ENCODE data around the gene KREMEN2. TPM values are rescaled to one million over a fixed set of nuclear protein-coding genes. Genes with fewer than 3 reads are reported as not detected.

KREMEN2 gene
- total and polyA plus RNA-seq, 2 donors (not counting 3 experiments of a cell fraction or from before 2014, with no cell fraction given), result not detected

DNA sequence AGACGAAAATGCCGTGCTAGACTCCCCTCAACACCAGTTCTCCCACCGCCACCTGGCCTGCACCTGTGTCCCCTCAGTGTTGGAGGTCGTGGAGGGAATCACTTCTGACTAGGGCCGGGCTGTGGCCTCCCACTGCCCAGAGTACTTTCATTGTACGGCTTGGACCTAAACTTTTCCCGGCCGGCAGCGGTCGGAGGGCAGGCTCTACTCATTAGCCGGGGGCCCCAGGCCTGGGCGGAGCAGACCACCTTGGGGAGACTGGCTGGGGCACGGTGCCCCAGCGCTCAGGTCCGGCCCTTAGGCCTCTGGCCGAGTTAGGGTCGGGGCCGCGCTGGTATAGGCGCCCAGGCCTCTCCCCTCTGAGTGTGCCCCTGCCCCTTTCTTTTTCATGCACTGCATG lies 53.3 kb downstream of the KREMEN2 start:
- no peak overlapping the region for H3K27ac ChIP-seq (ENCODE audit: insufficient read depth, low read depth, low read length)
- no peak overlapping the region for H2AFZ ChIP-seq (ENCODE audit: low read depth, low read length)
- no peaks in the 10 kb centered on the region for H3K36me3 ChIP-seq (ENCODE audit: control insufficient read depth in 2 of 2, extremely low read depth in 1 of 2, insufficient read depth in 2 of 2, low read length in 2 of 2)
- H3K79me2 ChIP-seq (ENCODE audit: control insufficient read depth, insufficient read depth, low read length), result no peaks in the 10 kb centered on the region
- ChIA-PET POLR2A (no interaction called here), CTCF (interaction anchor here (1.0 to 3.1 kb wide), 2 partner anchors 11 kb away, joined by 6 to 30 read pairs; no protein-coding TSS in a partner anchor)
- H3K9me1 ChIP-seq (replicated peaks; ENCODE audit: control insufficient read depth, extremely low read depth, insufficient read depth, low read length), result no peaks in the 10 kb centered on the region
- peaks cover 13 to 14% of the 10 kb centered on the region in 2 experiments for H3K27me3 ChIP-seq (ENCODE audit: control insufficient read depth in 2 of 2, insufficient read depth in 2 of 2, low read length in 2 of 2)
- intact Hi-C loops (cut with micrococcal nuclease) (no loop called here), dilution Hi-C loops (cut with MboI; ENCODE audit: extremely low pct_ligation_motif_present, low sequenced_read_pairs) (no loop called here)
- H3K4me2 ChIP-seq (ENCODE audit: insufficient read depth, low read length), result no peak overlapping the region
- H3K9me3 ChIP-seq (replicated peaks; ENCODE audit: control insufficient read depth, insufficient read depth, low read length), result no peaks in the 10 kb centered on the region
- no peaks in the 10 kb centered on the region for H4K20me1 ChIP-seq (replicated peaks; ENCODE audit: control insufficient read depth, extremely low read depth, insufficient read depth, low read length)
- BruUV-seq (replicated peaks), result no TSS peak
- no peak overlapping the region for H3K4me3 ChIP-seq (replicated peaks in 1 of 3; ENCODE audit: insufficient read depth in 1 of 3, low read depth in 1 of 3, low read length in 3 of 3)
- no peak for TF ChIP-seq POLR2AphosphoS5 (IDR thresholded peaks at IDR 0.05; ENCODE audit: insufficient read depth, low read depth, low read length)
- no peak for TF ChIP-seq CTCF (IDR thresholded peaks at IDR 0.05; ENCODE audit: extremely low read depth in 1 of 2, insufficient read depth in 1 of 2, low read depth in 1 of 2, low read length in 2 of 2)
- no peak for TF ChIP-seq JUN (IDR thresholded peaks at IDR 0.05; ENCODE audit: borderline replicate concordance, insufficient read depth, insufficient read length, low read depth)
- no peak for TF ChIP-seq FOS (IDR thresholded peaks at IDR 0.05; ENCODE audit: borderline replicate concordance, insufficient read depth, low read length)
- TF ChIP-seq EZH2 (IDR thresholded peaks at IDR 0.05; ENCODE audit: borderline replicate concordance, low read depth, low read length, severe bottlenecking), result no peak
- TF ChIP-seq MYC (IDR thresholded peaks at IDR 0.05; ENCODE audit: low read depth, low read length), result no peak
- TF ChIP-seq MAX (IDR thresholded peaks at IDR 0.05; ENCODE audit: insufficient read depth, insufficient read length), result no peak
- TF ChIP-seq POLR2A (IDR thresholded peaks at IDR 0.05; ENCODE audit: low read depth, low read length), result no peak
- FAIRE-seq, result no peak
- no peak for DNase-seq (ENCODE audit: low read depth, low spot score)
- H3K4me1 ChIP-seq (ENCODE audit: control insufficient read depth, extremely low read depth, insufficient read depth, low read length), result peaks cover 4% of the 10 kb centered on the region
- no peak overlapping the region for H3K9ac ChIP-seq (replicated peaks; ENCODE audit: extremely low read depth, insufficient read depth, low read length)

Small RNAs within 50 kb of the gene (small RNA-seq; reads per million reads assigned to genes)
- not detected for gene LINC00514 (ENCODE audit: insufficient read depth, insufficient read length, low read depth, low replicate concordance)

Other genes with a start within 250 kb of the KREMEN2 start
- gene PRSS27, start 244.1 kb upstream of the KREMEN2 start, total RNA-seq, result 0.53 and 0.60 TPM in 2 replicates
- gene PRSS27, start 244.1 kb upstream of the KREMEN2 start, polyA plus RNA-seq, result 0.33 and 0.53 TPM in 2 replicates
- 483 and 492 TPM in 2 replicates for gene SRRM2, start 211.6 kb upstream of the KREMEN2 start, total RNA-seq
- 270 and 296 TPM in 2 replicates for gene SRRM2, start 211.6 kb upstream of the KREMEN2 start, polyA plus RNA-seq
- gene ELOB, start 187.0 kb upstream of the KREMEN2 start, total RNA-seq, result 158 and 251 TPM in 2 replicates
- 848 and 1,320 TPM in 2 replicates for gene ELOB, start 187.0 kb upstream of the KREMEN2 start, polyA plus RNA-seq
- gene PRSS33, start 176.7 kb upstream of the KREMEN2 start, total RNA-seq, result not detected in 2 replicates
- gene PRSS33, start 176.7 kb upstream of the KREMEN2 start, polyA plus RNA-seq, result not detected in 2 replicates
- not detected in 2 replicates for gene PRSS41, start 165.8 kb upstream of the KREMEN2 start, total RNA-seq
- not detected in 2 replicates for gene PRSS41, start 165.8 kb upstream of the KREMEN2 start, polyA plus RNA-seq
- gene PRSS21, start 147.0 kb upstream of the KREMEN2 start, total RNA-seq, result not detected in 2 replicates
- gene PRSS21, start 147.0 kb upstream of the KREMEN2 start, polyA plus RNA-seq, result 0.19 and 0.28 TPM in 2 replicates
- not detected in 2 replicates for gene ZG16B, start 134.0 kb upstream of the KREMEN2 start, total RNA-seq
- gene ZG16B, start 134.0 kb upstream of the KREMEN2 start, polyA plus RNA-seq, result 0.22 and 0.25 TPM in 2 replicates
- gene PRSS22, start 106.1 kb upstream of the KREMEN2 start, total RNA-seq, result not detected in 2 replicates
- not detected in 2 replicates for gene PRSS22, start 106.1 kb upstream of the KREMEN2 start, polyA plus RNA-seq
- 18.3 and 24.1 TPM in 2 replicates for gene FLYWCH2, start 81.1 kb upstream of the KREMEN2 start, total RNA-seq
- 34.6 and 45.1 TPM in 2 replicates for gene FLYWCH2, start 81.1 kb upstream of the KREMEN2 start, polyA plus RNA-seq
- 51.2 and 51.7 TPM in 2 replicates for gene FLYWCH1, start 52.3 kb upstream of the KREMEN2 start, total RNA-seq
- 32.0 and 37.3 TPM in 2 replicates for gene FLYWCH1, start 52.3 kb upstream of the KREMEN2 start, polyA plus RNA-seq
- 25.4 and 31.2 TPM in 2 replicates for gene PAQR4, start 5.1 kb downstream of the KREMEN2 start, total RNA-seq
- gene PAQR4, start 5.1 kb downstream of the KREMEN2 start, polyA plus RNA-seq, result 23.8 and 25.7 TPM in 2 replicates
- 36.1 and 48.5 TPM in 2 replicates for gene PKMYT1, start 16.2 kb downstream of the KREMEN2 start, total RNA-seq
- 26.1 and 46.1 TPM in 2 replicates for gene PKMYT1, start 16.2 kb downstream of the KREMEN2 start, polyA plus RNA-seq
- not detected in 2 replicates for gene CLDN9, start 48.6 kb downstream of the KREMEN2 start, total RNA-seq
- 0.06 TPM in 1 of 2 replicates, not detected in the other for gene CLDN9, start 48.6 kb downstream of the KREMEN2 start, polyA plus RNA-seq
- gene CLDN6, start 53.9 kb downstream of the KREMEN2 start, total RNA-seq, result not detected in 2 replicates
- 0.28 and 0.80 TPM in 2 replicates for gene CLDN6, start 53.9 kb downstream of the KREMEN2 start, polyA plus RNA-seq
- 162 and 169 TPM in 2 replicates for gene TNFRSF12A, start 56.1 kb downstream of the KREMEN2 start, total RNA-seq
- 187 and 248 TPM in 2 replicates for gene TNFRSF12A, start 56.1 kb downstream of the KREMEN2 start, polyA plus RNA-seq
- 25.8 and 28.7 TPM in 2 replicates for gene HCFC1R1, start 59.7 kb downstream of the KREMEN2 start, total RNA-seq
- gene HCFC1R1, start 59.7 kb downstream of the KREMEN2 start, polyA plus RNA-seq, result 49.3 and 64.5 TPM in 2 replicates
- 23.9 and 24.1 TPM in 2 replicates for gene THOC6, start 59.8 kb downstream of the KREMEN2 start, total RNA-seq
- gene THOC6, start 59.8 kb downstream of the KREMEN2 start, polyA plus RNA-seq, result 36.9 and 39.3 TPM in 2 replicates
- gene BICDL2, start 72.7 kb downstream of the KREMEN2 start, total RNA-seq, result not detected in 2 replicates
- gene BICDL2, start 72.7 kb downstream of the KREMEN2 start, polyA plus RNA-seq, result not detected in 2 replicates
- gene MMP25, start 82.3 kb downstream of the KREMEN2 start, total RNA-seq, result 0.21 and 0.35 TPM in 2 replicates
- 0.08 and 0.13 TPM in 2 replicates for gene MMP25, start 82.3 kb downstream of the KREMEN2 start, polyA plus RNA-seq
- 55.7 and 127 TPM in 2 replicates for gene IL32, start 101.4 kb downstream of the KREMEN2 start, total RNA-seq
- 336 and 493 TPM in 2 replicates for gene IL32, start 101.4 kb downstream of the KREMEN2 start, polyA plus RNA-seq
- gene ZSCAN10, start 135.0 kb downstream of the KREMEN2 start, total RNA-seq, result not detected in 2 replicates
- gene ZSCAN10, start 135.0 kb downstream of the KREMEN2 start, polyA plus RNA-seq, result 0.08 TPM in 1 of 2 replicates, not detected in the other
- 15.5 and 18.5 TPM in 2 replicates for gene ZNF205, start 148.3 kb downstream of the KREMEN2 start, total RNA-seq
- gene ZNF205, start 148.3 kb downstream of the KREMEN2 start, polyA plus RNA-seq, result 19.0 and 30.1 TPM in 2 replicates
- 8.0 and 9.8 TPM in 2 replicates for gene ZNF213, start 170.8 kb downstream of the KREMEN2 start, total RNA-seq
- gene ZNF213, start 170.8 kb downstream of the KREMEN2 start, polyA plus RNA-seq, result 1.8 and 2.0 TPM in 2 replicates
- not detected in 2 replicates for gene OR1F1, start 223.9 kb downstream of the KREMEN2 start, total RNA-seq
- gene OR1F1, start 223.9 kb downstream of the KREMEN2 start, polyA plus RNA-seq, result 0.17 and 0.25 TPM in 2 replicates

Data from endothelial cell of umbilical vein (primary cell).